Measurements from ENCODE around the gene WTIP.
"Not testable (repeated sequence)": the region's sequence is repeated elsewhere in the genome, so short reads cannot be mapped to it uniquely, and the experiment has no call there.

WTIP gene

DNA sequence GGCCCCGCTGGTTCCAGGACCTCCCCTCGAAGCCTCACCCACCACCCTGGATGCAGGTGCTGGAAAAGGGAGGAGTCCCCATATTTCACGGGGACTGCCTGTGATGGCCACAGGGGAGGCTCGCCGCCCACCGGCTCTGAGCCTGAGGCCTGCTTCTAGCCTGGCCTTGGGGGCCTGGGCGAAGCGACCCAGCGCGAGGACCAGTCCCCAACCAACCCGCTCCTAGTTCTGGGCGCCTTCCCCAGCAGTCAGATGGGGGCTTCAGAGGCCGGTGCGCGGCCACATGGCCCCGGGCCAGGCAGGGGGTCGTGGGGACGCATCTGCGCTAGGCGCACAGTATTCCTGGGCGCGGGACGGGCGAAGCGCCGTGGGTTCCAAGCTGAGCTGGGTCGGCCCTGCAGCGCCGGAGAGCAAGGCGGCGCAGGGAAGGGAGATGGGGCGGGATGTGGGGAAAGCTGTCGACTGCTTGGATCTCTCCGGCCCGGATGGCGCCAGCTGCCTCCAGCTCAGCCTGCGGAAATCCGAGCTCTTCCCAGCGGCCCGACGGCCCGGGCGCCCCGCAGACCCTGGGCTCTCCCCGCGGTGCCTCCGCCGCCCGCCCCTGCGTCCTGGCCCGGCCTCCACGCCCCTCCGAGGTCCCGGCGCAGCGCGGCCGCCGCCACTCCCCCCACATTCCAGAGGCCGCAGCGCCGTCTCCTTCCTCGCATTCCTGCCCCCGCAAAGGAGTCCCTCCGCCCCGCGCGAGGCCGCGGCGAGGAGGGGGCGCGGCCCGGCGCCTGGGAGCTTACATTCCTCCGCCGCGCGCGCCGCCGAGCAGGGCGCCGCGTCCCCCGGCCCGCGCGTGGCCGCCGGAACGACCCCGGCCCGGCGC lies at the start of gene WTIP:
Gene WTIP, plus strand, starts transcription at position 788 of the 871 bp plus-strand sequence. CDS start 217 bp downstream, outside the sequence.
- H3K4me3 Mint-ChIP-seq, result no peak within 1 kb of the TSS
- H3K27me3 Mint-ChIP-seq, result peaks cover 39% of the 10 kb centered on the region
- no peaks in the 10 kb centered on the region for H3K9me3 Mint-ChIP-seq
- H3K4me1 Mint-ChIP-seq (ENCODE audit: low read depth), result peaks cover 8% of the 10 kb centered on the region
- H3K36me3 Mint-ChIP-seq (ENCODE audit: low read depth), result no peaks in the 10 kb centered on the region
- no peak within 1 kb of the TSS for H3K27ac Mint-ChIP-seq

DNA sequence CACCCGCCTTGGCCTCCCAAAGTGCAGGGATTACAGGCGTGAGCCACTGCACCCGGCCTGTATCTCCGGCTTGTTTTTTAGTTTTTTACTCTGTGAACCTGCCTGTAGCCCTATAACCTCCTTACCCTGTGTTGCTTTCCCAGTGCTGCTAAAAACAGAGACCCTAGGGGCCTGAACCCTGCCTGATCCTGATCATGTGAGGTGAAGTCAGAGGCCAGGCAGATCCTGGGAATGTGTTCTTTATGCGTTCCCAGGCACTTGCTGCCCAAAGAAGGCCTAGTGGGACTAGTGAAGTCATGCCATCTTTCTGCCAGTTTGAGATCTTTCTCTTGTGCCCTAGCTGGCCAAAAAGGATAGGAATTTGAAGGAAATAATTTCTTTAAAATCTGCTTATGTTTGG lies 48.8 kb upstream of the WTIP start:
- Mint-ChIP-seq H3K27me3 (no peaks in the 10 kb centered on the region), H3K27ac (no peak overlapping the region), H3K4me3 (no peak overlapping the region), H3K36me3 (ENCODE audit: low read depth) (peaks cover 79% of the 10 kb centered on the region), H3K4me1 (ENCODE audit: low read depth) (peaks cover 39% of the 10 kb centered on the region), H3K9me3 (no peaks in the 10 kb centered on the region)

DNA sequence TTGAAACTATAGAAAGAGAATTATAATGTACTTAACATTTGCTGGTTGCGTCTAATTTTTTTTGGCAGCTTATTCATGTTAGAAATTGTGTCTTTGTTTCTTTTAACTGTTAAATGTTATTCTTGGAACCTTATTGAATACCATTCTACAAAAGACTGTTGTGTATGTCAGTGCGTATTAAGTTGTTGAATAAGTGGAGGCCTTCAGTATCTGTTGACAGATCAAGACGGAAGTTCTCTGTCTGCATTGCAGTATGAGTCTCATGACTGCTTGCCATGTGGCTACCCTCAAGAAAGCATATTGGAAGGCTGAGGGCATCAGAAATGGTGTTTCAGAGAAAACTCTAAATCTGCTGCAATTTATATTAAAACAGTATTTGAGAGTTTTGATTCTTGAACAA lies 44.8 kb upstream of the WTIP start:
- Mint-ChIP-seq H3K36me3 (ENCODE audit: low read depth) (peaks cover 74% of the 10 kb centered on the region), H3K9me3 (no peaks in the 10 kb centered on the region), H3K4me3 (no peak overlapping the region), H3K27ac (no peak overlapping the region), H3K4me1 (ENCODE audit: low read depth) (peaks cover 8% of the 10 kb centered on the region), H3K27me3 (no peaks in the 10 kb centered on the region)

DNA sequence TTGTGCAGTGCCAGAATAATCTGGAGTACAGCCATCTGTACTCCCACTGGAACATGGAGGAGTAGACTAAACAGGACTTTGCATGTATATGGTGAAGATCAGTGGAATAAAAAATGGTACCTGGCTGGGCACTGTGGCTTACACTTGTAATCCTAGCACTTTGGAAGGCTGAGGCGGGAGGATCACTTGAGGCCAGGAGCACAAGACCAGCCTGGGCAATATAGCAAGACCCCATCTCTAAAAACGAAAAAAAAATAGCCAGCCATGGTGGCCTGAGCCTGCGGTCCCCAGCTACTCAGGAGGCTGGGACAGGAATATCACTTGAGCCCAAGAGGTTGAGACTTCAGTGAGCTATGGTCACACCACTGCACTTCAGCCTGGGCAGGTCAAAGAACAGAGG lies 33.4 kb upstream of the WTIP start:
- Mint-ChIP-seq H3K4me3 (no peak overlapping the region), H3K4me1 (ENCODE audit: low read depth) (peaks cover 3% of the 10 kb centered on the region), H3K36me3 (ENCODE audit: low read depth) (peaks cover 82% of the 10 kb centered on the region), H3K9me3 (no peaks in the 10 kb centered on the region), H3K27me3 (no peaks in the 10 kb centered on the region), H3K27ac (no peak overlapping the region)

DNA sequence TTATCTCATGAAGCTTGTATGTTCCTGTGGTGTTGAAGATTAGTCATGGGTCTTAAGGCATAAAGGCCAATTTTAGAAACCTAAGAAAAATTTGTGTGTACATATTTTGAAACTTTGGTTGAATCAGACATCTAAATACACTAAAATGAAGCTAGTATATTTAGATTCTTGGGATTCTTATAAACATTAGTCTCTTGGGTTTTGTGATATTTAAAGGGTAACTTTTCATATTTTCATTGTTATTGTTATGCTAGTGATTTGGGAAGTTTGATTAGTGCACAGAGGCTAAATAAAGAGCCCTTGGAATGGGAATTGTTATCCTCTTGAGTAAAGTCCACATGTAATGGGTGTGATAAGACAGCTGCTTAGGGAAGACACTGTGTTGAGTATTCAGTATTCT lies 28.8 kb upstream of the WTIP start:
- Mint-ChIP-seq H3K27ac (no peak overlapping the region), H3K27me3 (no peaks in the 10 kb centered on the region), H3K4me1 (ENCODE audit: low read depth) (peaks cover 6% of the 10 kb centered on the region), H3K9me3 (no peaks in the 10 kb centered on the region), H3K4me3 (no peak overlapping the region), H3K36me3 (ENCODE audit: low read depth) (peaks cover 68% of the 10 kb centered on the region)

DNA sequence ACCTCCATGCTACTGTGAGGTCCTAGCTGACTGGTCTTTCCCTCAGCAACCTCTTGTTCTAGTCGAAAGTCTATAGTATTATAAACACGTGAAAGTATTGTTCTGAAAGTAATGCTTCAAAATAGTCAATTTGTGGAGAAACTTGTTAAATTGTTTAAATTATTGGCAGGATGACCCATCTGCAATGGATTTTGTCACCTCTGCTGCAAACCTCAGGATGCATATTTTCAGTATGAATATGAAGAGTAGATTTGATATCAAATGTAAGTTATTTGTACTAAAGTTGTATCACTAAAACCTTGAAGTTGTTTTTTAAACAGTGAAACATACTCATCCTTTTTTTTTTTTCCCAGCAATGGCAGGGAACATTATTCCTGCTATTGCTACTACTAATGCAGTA lies 27.5 kb upstream of the WTIP start:
- Mint-ChIP-seq H3K36me3 (ENCODE audit: low read depth) (peaks cover 67% of the 10 kb centered on the region), H3K4me1 (ENCODE audit: low read depth) (peaks cover 6% of the 10 kb centered on the region), H3K27me3 (no peaks in the 10 kb centered on the region), H3K27ac (no peak overlapping the region), H3K4me3 (no peak overlapping the region), H3K9me3 (no peaks in the 10 kb centered on the region)

DNA sequence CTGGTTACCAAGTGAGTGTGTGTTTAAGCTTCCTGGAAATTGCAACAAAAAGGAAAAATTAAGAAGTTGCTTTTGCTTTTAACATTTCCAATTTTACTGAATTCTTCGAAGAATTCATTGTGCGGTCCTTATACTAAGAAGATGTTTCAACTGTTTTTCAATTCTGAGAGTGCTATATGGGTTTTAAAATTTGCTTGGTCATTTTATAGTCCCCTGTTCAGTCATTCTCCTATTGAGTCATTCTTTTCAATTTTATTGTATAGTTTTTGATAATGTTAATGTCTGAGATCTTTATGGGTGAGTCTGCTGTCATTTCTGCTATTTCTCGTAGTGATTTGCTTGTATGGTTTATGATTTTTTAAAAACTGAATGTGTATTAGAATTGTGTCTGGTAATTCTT lies 26.9 kb upstream of the WTIP start:
- Mint-ChIP-seq H3K4me1 (ENCODE audit: low read depth) (peaks cover 6% of the 10 kb centered on the region), H3K9me3 (no peaks in the 10 kb centered on the region), H3K36me3 (ENCODE audit: low read depth) (peaks cover 66% of the 10 kb centered on the region), H3K27ac (no peak overlapping the region), H3K27me3 (no peaks in the 10 kb centered on the region), H3K4me3 (no peak overlapping the region)

DNA sequence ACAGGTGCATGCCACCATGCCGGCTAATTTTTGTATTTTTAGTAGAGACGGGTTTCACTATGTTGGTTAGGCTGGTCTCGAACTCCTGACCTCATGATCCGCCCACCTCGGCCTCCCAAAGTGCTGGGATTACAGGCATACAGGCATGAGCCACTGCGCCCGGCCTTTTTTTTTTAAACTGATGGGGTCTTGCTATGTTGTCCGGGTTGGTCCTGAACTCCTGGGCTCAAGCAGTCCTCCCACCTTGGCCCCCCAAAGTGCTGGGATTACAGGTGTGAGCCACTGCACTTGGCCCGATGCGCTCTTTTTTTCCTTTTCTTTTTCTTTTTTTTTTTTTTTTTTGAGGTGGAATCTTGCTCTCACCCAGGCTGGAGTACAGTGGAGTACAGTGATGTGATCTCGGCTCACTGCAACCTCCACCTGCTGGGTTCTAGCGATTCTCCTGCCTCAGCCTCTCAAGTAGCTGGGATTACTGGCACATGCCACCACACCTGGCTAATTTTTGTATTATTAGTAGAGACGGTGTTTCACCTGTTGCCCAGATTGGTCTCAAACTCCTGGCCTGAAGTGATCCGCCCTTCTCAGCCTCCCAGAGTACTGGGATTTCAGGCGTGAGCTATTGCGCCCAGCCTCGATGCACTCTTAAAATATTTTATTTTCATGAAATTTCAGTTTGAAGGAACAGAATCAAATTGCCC lies 25.6 kb upstream of the WTIP start:
- not testable (repeated sequence) for H3K27ac Mint-ChIP-seq; H3K9me3 Mint-ChIP-seq; H3K4me1 Mint-ChIP-seq (ENCODE audit: low read depth); H3K27me3 Mint-ChIP-seq; H3K4me3 Mint-ChIP-seq
- peaks cover 70% of the 10 kb centered on the region for H3K36me3 Mint-ChIP-seq (ENCODE audit: low read depth)

DNA sequence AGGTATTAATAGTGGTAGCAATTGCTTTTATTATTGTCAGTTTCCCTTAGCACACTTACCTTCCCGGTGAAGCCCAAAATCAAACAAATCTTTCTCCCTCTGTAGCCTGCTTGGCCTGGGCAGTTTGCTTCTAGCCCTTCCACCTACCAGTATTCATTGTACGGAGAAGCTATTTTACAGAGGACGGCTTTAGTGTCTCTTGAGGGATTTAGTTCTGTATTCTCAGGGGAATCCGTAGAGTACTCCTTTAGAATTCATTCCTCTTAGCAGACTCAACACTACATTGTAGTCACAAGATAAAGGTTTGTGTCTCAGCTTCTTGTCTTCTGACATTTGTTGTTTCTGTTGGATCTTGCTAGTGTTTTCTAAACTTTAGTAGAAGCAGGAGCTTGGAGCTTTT lies 24.1 kb upstream of the WTIP start:
- H3K27me3 Mint-ChIP-seq, result no peaks in the 10 kb centered on the region
- H3K27ac Mint-ChIP-seq, result no peak overlapping the region
- H3K9me3 Mint-ChIP-seq, result no peaks in the 10 kb centered on the region
- no peak overlapping the region for H3K4me3 Mint-ChIP-seq
- peaks cover 6% of the 10 kb centered on the region for H3K4me1 Mint-ChIP-seq (ENCODE audit: low read depth)
- H3K36me3 Mint-ChIP-seq (ENCODE audit: low read depth), result peaks cover 74% of the 10 kb centered on the region

DNA sequence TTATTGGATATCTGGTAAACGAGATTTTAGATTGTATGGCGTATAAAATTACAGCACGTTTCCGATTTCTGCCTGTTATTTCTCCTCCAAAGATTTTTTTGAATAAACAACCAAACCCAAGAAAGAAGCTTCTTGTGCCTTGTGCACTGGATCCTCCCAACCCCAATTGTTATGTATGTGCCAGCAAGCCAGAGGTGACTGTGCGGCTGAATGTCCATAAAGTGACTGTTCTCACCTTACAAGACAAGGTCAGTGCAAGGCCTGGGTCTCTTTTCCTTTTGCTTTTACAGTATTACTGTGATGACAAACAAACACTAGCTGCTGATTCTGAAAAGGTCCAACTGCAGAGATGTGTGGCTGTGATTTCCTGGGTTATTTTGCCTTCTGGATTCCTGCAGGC lies 22.9 kb upstream of the WTIP start:
- Mint-ChIP-seq H3K4me1 (ENCODE audit: low read depth) (peaks cover 6% of the 10 kb centered on the region), H3K27ac (no peak overlapping the region), H3K36me3 (ENCODE audit: low read depth) (peaks cover 75% of the 10 kb centered on the region), H3K27me3 (no peaks in the 10 kb centered on the region), H3K4me3 (no peak overlapping the region), H3K9me3 (no peaks in the 10 kb centered on the region)

DNA sequence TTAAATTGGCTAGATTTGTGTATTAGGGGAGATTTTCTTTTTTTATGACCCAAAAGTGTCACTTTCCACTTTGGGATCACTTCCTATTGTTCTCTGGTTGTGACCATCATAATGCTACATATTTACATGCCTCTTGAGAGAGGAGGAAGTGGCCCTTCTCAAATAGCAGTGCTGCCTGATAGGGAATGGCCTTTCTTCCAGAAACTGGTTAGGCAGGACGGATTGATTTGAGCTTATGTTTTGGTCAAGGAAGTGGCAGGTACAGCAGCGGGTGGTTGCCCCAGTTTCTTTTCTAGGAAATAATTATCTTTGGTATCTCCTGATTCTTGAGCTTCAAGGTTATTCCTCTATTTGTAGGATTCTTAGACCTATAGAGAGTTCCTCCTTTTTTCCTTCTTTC lies 21.9 kb upstream of the WTIP start:
- H3K27me3 Mint-ChIP-seq, result no peaks in the 10 kb centered on the region
- no peak overlapping the region for H3K4me3 Mint-ChIP-seq
- H3K9me3 Mint-ChIP-seq, result no peaks in the 10 kb centered on the region
- peak overlapping the region; percentile 6 for H3K27ac Mint-ChIP-seq
- H3K36me3 Mint-ChIP-seq (ENCODE audit: low read depth), result peaks cover 76% of the 10 kb centered on the region
- H3K4me1 Mint-ChIP-seq (ENCODE audit: low read depth), result peaks cover 4% of the 10 kb centered on the region

DNA sequence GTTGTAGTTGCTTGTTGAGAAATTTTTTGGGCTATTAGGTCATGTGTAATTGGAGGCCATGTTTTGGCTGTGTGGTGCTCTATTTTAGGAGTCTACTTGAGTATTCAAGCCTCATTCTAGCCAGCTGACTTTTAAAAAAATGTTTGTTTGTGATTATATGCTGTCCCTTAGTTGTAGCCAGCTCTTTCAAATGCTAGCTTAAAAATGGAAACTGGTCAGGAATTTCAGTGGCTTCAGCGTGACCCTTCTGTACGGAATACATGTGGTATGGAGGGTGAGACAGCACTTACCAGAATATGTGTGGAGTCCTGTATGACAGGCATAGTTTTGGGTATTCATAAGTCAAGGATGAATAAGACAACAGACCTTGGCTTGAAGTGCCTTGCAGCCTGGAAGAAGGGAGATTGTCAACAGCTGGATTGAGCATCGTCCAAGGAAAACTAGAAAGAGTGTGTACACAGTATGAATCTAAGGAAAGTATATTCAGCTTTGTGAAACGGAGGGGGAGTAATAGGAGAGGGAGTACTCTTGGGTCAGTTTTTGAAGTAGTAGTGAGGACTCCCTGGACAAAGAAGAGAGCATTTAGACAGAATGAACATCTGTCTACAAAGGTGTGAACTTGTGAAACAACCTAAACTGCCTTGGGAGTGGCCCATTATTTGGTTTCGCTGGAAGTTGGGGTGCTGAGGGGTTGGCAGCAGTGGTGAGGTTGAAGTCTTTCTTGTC lies 20.0 kb upstream of the WTIP start:
- Mint-ChIP-seq H3K4me3 (no peak overlapping the region), H3K27ac (no peak overlapping the region), H3K9me3 (no peaks in the 10 kb centered on the region), H3K36me3 (ENCODE audit: low read depth) (peaks cover 89% of the 10 kb centered on the region), H3K4me1 (ENCODE audit: low read depth) (no peaks in the 10 kb centered on the region), H3K27me3 (no peaks in the 10 kb centered on the region)

DNA sequence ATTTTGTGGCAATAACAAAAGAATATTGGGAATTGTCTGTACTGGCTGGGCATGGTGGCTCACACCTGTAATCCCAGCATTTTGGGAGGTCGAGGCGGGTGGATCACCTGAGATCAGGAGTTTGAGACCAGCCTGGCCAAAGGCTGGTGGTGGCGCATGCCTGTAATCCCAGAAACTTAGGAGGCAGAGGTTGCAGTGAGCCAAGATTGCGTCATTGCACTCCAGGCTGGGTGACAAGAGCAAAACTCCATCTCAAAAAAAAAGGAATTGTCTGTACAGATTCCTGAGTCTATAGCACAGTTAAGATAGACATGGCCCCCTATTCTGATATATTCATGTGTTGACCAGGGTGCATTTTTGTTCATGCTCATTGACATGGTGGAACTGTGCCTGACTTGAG lies 16.8 kb upstream of the WTIP start:
- not testable (repeated sequence) for H3K9me3 Mint-ChIP-seq; H3K27me3 Mint-ChIP-seq; H3K27ac Mint-ChIP-seq; H3K4me3 Mint-ChIP-seq; H3K4me1 Mint-ChIP-seq (ENCODE audit: low read depth)
- peaks cover 89% of the 10 kb centered on the region for H3K36me3 Mint-ChIP-seq (ENCODE audit: low read depth)

DNA sequence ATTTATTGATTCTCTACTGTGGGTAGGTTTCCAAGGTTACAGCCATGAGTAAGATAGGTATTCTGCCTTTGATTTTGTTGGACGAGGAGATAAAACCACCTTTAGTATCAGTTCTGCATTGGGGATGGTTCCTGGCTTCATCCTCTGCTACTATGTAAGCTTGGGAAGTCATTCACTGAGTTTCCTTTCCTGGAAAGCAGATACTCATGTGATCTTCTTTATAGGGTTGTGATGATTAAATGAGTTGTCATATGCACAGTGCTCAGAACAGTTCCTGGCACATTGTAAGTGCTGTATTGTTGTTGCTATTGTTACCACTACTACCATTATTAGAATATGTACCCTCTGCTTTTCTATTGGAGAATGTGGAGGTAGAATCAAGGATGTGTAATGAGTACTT lies 13.1 kb upstream of the WTIP start:
- Mint-ChIP-seq H3K4me3 (no peak overlapping the region), H3K27me3 (no peaks in the 10 kb centered on the region), H3K4me1 (ENCODE audit: low read depth) (no peaks in the 10 kb centered on the region), H3K36me3 (ENCODE audit: low read depth) (peaks cover 77% of the 10 kb centered on the region), H3K9me3 (no peaks in the 10 kb centered on the region), H3K27ac (no peak overlapping the region)

DNA sequence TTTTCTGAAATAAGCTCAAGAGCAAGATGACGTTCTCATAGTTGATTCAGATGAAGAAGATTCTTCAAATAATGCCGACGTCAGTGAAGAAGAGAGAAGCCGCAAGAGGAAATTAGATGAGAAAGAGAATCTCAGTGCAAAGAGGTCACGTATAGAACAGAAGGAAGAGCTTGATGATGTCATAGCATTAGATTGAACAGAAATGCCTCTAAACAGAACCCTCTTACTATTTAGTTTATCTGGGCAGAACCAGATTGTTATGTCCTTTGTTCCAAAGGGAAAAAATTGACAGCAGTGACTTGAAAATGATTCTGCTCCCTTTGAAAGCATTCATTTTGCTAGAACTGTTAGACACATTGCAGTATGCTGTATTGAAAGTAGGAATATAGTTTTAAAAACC lies 12.5 kb upstream of the WTIP start:
- not testable (repeated sequence) for H3K9me3 Mint-ChIP-seq; H3K4me3 Mint-ChIP-seq; H3K4me1 Mint-ChIP-seq (ENCODE audit: low read depth); H3K27ac Mint-ChIP-seq; H3K27me3 Mint-ChIP-seq
- H3K36me3 Mint-ChIP-seq (ENCODE audit: low read depth), result peaks cover 74% of the 10 kb centered on the region

Measured in stimulated activated naive CD8-positive, alpha-beta T cell treated with anti-CD3 and anti-CD28 coated beads, Interleukin-15, Interleukin-2, amounts not matched to agents 100 ng/mL and 50 ng/mL, for 24 hours (primary cell).